ENCODE measurements around the gene RAB10.

DNA sequence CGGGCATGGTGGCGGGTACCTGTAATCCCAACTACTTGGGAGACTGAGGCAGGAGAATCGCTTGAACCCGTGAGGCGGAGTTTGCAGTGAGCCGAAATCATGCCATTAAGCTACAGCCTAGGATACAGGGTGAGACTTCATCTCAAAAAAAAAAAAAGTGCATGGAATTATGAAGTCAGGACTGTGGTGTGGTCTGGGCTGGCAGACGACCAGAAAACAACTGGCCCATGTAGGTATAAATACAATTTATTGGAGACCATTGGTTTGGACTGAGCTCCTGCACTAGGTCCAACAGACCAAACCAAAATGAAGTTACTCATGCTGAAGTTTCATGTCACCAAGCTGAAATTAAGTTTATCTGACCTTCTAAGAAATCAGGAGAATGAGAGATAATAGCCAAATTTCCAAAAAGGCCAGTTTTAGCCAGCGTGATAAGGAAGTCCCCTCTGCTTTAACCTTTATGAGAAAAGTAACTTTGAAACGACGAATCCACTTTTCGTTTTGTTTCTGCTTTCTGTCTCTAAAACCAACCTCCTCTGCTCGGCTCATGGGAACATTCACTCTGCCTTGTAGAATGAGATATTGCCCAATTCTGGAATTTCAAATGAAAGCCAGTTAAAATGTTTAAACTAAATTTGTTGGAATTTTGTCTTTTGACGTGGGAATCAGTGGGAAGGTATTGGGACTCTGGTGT, 17.7 kb upstream of the RAB10 start:
- TF ChIP-seq, protein P1, sequence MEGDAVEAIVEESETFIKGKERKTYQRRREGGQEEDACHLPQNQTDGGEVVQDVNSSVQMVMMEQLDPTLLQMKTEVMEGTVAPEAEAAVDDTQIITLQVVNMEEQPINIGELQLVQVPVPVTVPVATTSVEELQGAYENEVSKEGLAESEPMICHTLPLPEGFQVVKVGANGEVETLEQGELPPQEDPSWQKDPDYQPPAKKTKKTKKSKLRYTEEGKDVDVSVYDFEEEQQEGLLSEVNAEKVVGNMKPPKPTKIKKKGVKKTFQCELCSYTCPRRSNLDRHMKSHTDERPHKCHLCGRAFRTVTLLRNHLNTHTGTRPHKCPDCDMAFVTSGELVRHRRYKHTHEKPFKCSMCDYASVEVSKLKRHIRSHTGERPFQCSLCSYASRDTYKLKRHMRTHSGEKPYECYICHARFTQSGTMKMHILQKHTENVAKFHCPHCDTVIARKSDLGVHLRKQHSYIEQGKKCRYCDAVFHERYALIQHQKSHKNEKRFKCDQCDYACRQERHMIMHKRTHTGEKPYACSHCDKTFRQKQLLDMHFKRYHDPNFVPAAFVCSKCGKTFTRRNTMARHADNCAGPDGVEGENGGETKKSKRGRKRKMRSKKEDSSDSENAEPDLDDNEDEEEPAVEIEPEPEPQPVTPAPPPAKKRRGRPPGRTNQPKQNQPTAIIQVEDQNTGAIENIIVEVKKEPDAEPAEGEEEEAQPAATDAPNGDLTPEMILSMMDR (IDR thresholded peaks at IDR 0.05), result no peak
- no peak for TF ChIP-seq POLR2A (IDR thresholded peaks at IDR 0.05)

Measured in upper lobe of left lung (tissue), 4 donors.